HCT116 (cell line): ENCODE results near the gene CNTN5. TPM values are rescaled to one million over a fixed set of nuclear protein-coding genes. Genes with fewer than 3 reads are reported as not detected.

Experiments used
- ATAC-seq: fragments of 200-7000 bp; cut with Tn5 transposase; 2 replicates; pipeline ENCODE4 v1.9.1; 2020; ENCODE audit warnings: mild to moderate bottlenecking, moderate library complexity
- BruUV-seq: library from RNA; stranded (reverse); fragments of 400-500 nt; replicated peaks from 2 replicates; lab custom pipeline; 2021; lab: Mats Ljungman, UMichigan
- CTCF ChIA-PET: fragments of 300-600 bp; sonication (Branson Sonifier 250); formaldehyde crosslinking; loops from one replicate; lab custom pipeline; 2021; ENCODE audit warnings: antibody characterized with exemption; lab: Charles Lee
- POLR2A ChIA-PET: fragments of 300-600, 350-600 bp; sonication (Branson Sonifier 250); formaldehyde crosslinking; loops from one replicate; lab custom pipeline; 2021; ENCODE audit warnings: antibody characterized with exemption; lab: Charles Lee
- RAD21 ChIA-PET, 2 experiments: fragments of 300-600 bp; sonication (Branson Sonifier 250); formaldehyde crosslinking; loops; one replicate each; lab custom pipeline; 2023; ENCODE audit warnings: low total read pairs in 2 of 2; ENCODE audit not compliant: uncharacterized antibody in 2 of 2, unreplicated experiment in 2 of 2, low non-redundant PET in 1 of 2; lab: Charles Lee
- DNase-seq: peaks from one replicate; pipeline ENCODE4 v3.0.0-alpha.2; 2010; ENCODE audit warnings: low read depth, low spot score
- H2AFZ ChIP-seq: fragments of 200-600 bp; shearing (Covaris generic), sonication (generic); 2 replicates; pipeline ENCODE4 v1.6.1; 2017; ENCODE audit warnings: low read depth, mixed run types, mixed read lengths, antibody characterized with exemption, low read length; ENCODE audit not compliant: poor library complexity, severe bottlenecking
- H3K27ac ChIP-seq: 2 replicates; pipeline ENCODE4 v1.5.1; 2012; ENCODE audit warnings: low read depth, low read length
- H3K27me3 ChIP-seq: fragments of 200-600 bp; sonication (generic); 2 replicates; pipeline ENCODE4 v1.6.1; 2016; ENCODE audit warnings: mixed run types, low read length, mixed read lengths; ENCODE audit not compliant: insufficient read depth
- H3K36me3 ChIP-seq, 2 experiments: fragments of 200-500 bp in 1 of 2; fragments of 200-600 bp in 1 of 2; sonication (Bioruptor generic) in 1 of 2; sonication (generic) in 1 of 2; 2 replicates each; pipeline versions ENCODE4 v1.5.1 to v1.6.1; 2014 to 2016; ENCODE audit warnings: low read length in 2 of 2, inconsistent platforms in 1 of 2, mixed read lengths in 1 of 2, mixed run types in 1 of 2; ENCODE audit not compliant: insufficient read depth in 2 of 2, control insufficient read depth in 1 of 2
- H3K4me1 ChIP-seq, 2 experiments: fragments of 200-600 bp in 1 of 2; sonication (generic) in 1 of 2; 2 replicates each; pipeline versions ENCODE4 v1.5.1 to v1.6.1; 2012 to 2017; ENCODE audit warnings: low read length in 2 of 2, inconsistent platforms in 1 of 2, mild to moderate bottlenecking in 1 of 2, mixed read lengths in 1 of 2, mixed run types in 1 of 2, moderate library complexity in 1 of 2; ENCODE audit not compliant: insufficient read depth in 2 of 2, control insufficient read depth in 1 of 2
- H3K4me2 ChIP-seq: fragments of 200-600 bp; sonication (generic); 2 replicates; pipeline ENCODE4 v1.6.1; 2017; ENCODE audit warnings: mixed run types, low read length, mixed read lengths
- H3K4me3 ChIP-seq, 2 experiments: fragments of 200-600 bp in 1 of 2; sonication (generic) in 1 of 2; replicated peaks in 1 of 2; 2 replicates each; pipeline ENCODE4 v1.5.1; 2011 to 2016; ENCODE audit warnings: low read length in 2 of 2, control low read depth in 1 of 2, low read depth in 1 of 2, mild to moderate bottlenecking in 1 of 2, mixed read lengths in 1 of 2, mixed run types in 1 of 2
- H3K79me2 ChIP-seq: fragments of 200-600 bp; sonication (generic); 2 replicates; pipeline ENCODE4 v1.6.1; 2017; ENCODE audit warnings: mild to moderate bottlenecking, mixed run types, low read length, moderate library complexity, mixed read lengths; ENCODE audit not compliant: insufficient read depth
- H3K9ac ChIP-seq: fragments of 200-600 bp; sonication (generic); 2 replicates; pipeline ENCODE4 v1.6.1; 2016; ENCODE audit warnings: low read length, mixed read lengths
- H3K9me2 ChIP-seq: fragments of 200-600 bp; sonication (generic), shearing (Covaris generic); 2 replicates; pipeline ENCODE4 v1.6.1; 2017; ENCODE audit warnings: mixed run types, mild to moderate bottlenecking, moderate library complexity; ENCODE audit not compliant: insufficient read depth
- H3K9me3 ChIP-seq, 2 experiments: fragments of 200-500 bp in 1 of 2; fragments of 200-600 bp in 1 of 2; sonication (Bioruptor generic) in 1 of 2; sonication (generic) in 1 of 2; 2 replicates each; pipeline ENCODE4 v1.6.1; 2014 to 2017; ENCODE audit warnings: low read length in 2 of 2, mixed read lengths in 2 of 2, inconsistent platforms in 1 of 2, low read depth in 1 of 2, mild to moderate bottlenecking in 1 of 2, mixed run types in 1 of 2, moderate library complexity in 1 of 2; ENCODE audit not compliant: control insufficient read depth in 1 of 2, insufficient read depth in 1 of 2
- H4K20me1 ChIP-seq: fragments of 200-600 bp; sonication (generic), shearing (Covaris generic); 2 replicates; pipeline ENCODE4 v1.6.1; 2017; ENCODE audit warnings: mixed run types, mild to moderate bottlenecking, moderate library complexity; ENCODE audit not compliant: insufficient read depth
- CEBPB ChIP-seq: IDR thresholded peaks from 2 replicates; pipeline ENCODE4 v1.6.1; 2012; ENCODE audit warnings: low read depth
- ELF1 ChIP-seq: IDR thresholded peaks from 2 replicates; pipeline ENCODE4 v1.6.1; 2012; ENCODE audit warnings: low read depth, borderline replicate concordance
- EZH2phosphoT487 ChIP-seq: fragments of 200-600 bp; IDR thresholded peaks from 2 replicates; pipeline ENCODE4 v1.6.1; 2018; ENCODE audit warnings: antibody characterized with exemption, borderline replicate concordance
- POLR2AphosphoS5 ChIP-seq: IDR thresholded peaks from 2 replicates; pipeline ENCODE4 v1.6.1; 2011; ENCODE audit warnings: mild to moderate bottlenecking, low read depth, low read length, moderate library complexity
- REST ChIP-seq: IDR thresholded peaks from 2 replicates; pipeline ENCODE4 v1.6.1; 2012; ENCODE audit warnings: low read depth
- SIN3A ChIP-seq: IDR thresholded peaks from 2 replicates; pipeline ENCODE4 v1.6.1; 2012; ENCODE audit warnings: low read depth
- ZFX ChIP-seq: fragments of 450-650 bp; IDR thresholded peaks from 2 replicates; pipeline ENCODE4 v1.6.1; 2017
- ZNF274 ChIP-seq: fragments of 200-500 bp; sonication (Bioruptor generic); IDR thresholded peaks from 2 replicates; pipeline ENCODE4 v1.6.1; 2014; ENCODE audit warnings: mild to moderate bottlenecking, low read depth, low read length, inconsistent platforms
- intact Hi-C: fragments of 100-400 bp; cut with micrococcal nuclease; formaldehyde crosslinking; loops from 2 replicates; pipeline ENCODE4 v1.10.0; 2022
- total RNA-seq: library from RNA; stranded (reverse); gene quantifications from one replicate; pipeline ENCODE4 v1.2.1, GENCODE V29; 2021; ENCODE audit not compliant: unreplicated experiment

The CNTN5 gene
- total RNA-seq, 1 experiment from 2014 or later, result not detected

- H2AFZ ChIP-seq, result no peak overlapping the region
- H4K20me1 ChIP-seq, result no peaks in the 10 kb centered on the region
- no peak for TF ChIP-seq ELF1
- TF ChIP-seq ZNF274, result no peak
- TF ChIP-seq EZH2phosphoT487, result no peak
- TF ChIP-seq ZFX, result no peak
- no peak for TF ChIP-seq REST
- no peak for TF ChIP-seq SIN3A
- TF ChIP-seq CEBPB, result no peak
- no peak for TF ChIP-seq POLR2AphosphoS5
- no peak overlapping the region for H3K27ac ChIP-seq
- H3K4me3 ChIP-seq, result no peak overlapping the region
- no peaks in the 10 kb centered on the region for H3K9me2 ChIP-seq
- ChIA-PET POLR2A (no interaction called here), RAD21 (no interaction called here), CTCF (no interaction called here)
- no peak for DNase-seq
- no peaks in the 10 kb centered on the region for H3K36me3 ChIP-seq
- H3K4me1 ChIP-seq, result no peaks in the 10 kb centered on the region
- H3K9me3 ChIP-seq, result peaks cover 4 to 8% of the 10 kb centered on the region in 2 experiments; a peak in 2 of 4 replicates
- ATAC-seq, result no peak
- no TSS peak for BruUV-seq
- no peak overlapping the region for H3K9ac ChIP-seq
- H3K79me2 ChIP-seq, result no peaks in the 10 kb centered on the region
- no peak overlapping the region for H3K4me2 ChIP-seq
- no peaks in the 10 kb centered on the region for H3K27me3 ChIP-seq
- intact Hi-C loops, result no loop called here
Measured at GRCh38 chr11:99241066-99241465, 220.3 kb downstream of the CNTN5 start.
